Left lung (tissue), 10 donors: ENCODE results near the gene MINDY1. TPM values are rescaled to one million over a fixed set of nuclear protein-coding genes. Genes with fewer than 3 reads are reported as not detected.

Experiments used
- ATAC-seq: fragments of 200-7000 bp; cut with Tn5 transposase; one replicate; pipeline ENCODE4 v1.9.1; 2020; ENCODE audit warnings: moderate library complexity
- DNase-seq, 4 donors: peaks; one replicate each; pipeline ENCODE4 v3.0.0-alpha.2; 2013 to 2020
- H3K27ac ChIP-seq, 2 donors: fragments of 200-600 bp; sonication (generic) in 1 of 2; one replicate each; pipeline versions ENCODE4 v1.5.0 to v1.8.0; 2020 to 2021
- H3K27me3 ChIP-seq, 2 donors: fragments of 200-600 bp; sonication (generic) in 1 of 2; one replicate each; pipeline versions ENCODE4 v1.5.0 to v1.8.0; 2020 to 2021
- H3K36me3 ChIP-seq, 2 donors: fragments of 200-600 bp; sonication (generic) in 1 of 2; one replicate each; pipeline versions ENCODE4 v1.5.0 to v1.8.0; 2020 to 2021
- H3K4me1 ChIP-seq, 2 donors: fragments of 200-600 bp; one replicate each; pipeline ENCODE4 v1.8.0; 2021
- H3K4me3 ChIP-seq, 2 donors: fragments of 200-600 bp; sonication (generic) in 1 of 2; one replicate each; pipeline versions ENCODE4 v1.5.0 to v1.8.0; 2020 to 2021; ENCODE audit warnings: mild to moderate bottlenecking in 1 of 2
- H3K9me3 ChIP-seq, 2 donors: fragments of 200-600 bp; sonication (generic) in 1 of 2; one replicate each; pipeline versions ENCODE4 v1.5.0 to v1.8.0; 2020 to 2021
- CTCF ChIP-seq, 2 donors: fragments of 200-600 bp; sonication (generic) in 1 of 2; IDR thresholded peaks; one replicate each; pipeline versions ENCODE4 v1.5.0 to v1.8.0; 2021; ENCODE audit warnings: antibody characterized with exemption in 2 of 2
- intact Hi-C, 2 donors: fragments of 100-400 bp; cut with DNase I; formaldehyde crosslinking; loops; one replicate each; pipeline versions ENCODE4 v1.11.2 to v1.14.2; 2022
- polyA plus RNA-seq, 6 donors: library from polyadenylated mRNA; unstranded; fragments of 120-200 nt; gene quantifications; one replicate each; pipeline ENCODE4 v1.2.1, GENCODE V29; 2013; ENCODE audit not compliant: insufficient read length in 6 of 6
- total RNA-seq, 2 donors: library from RNA; stranded (reverse); fragmentation: NEBNext Ultra II Directional; extraction: Animal tissue kit (Norgen Biotek cat#: 25700); gene quantifications; one replicate each; pipeline ENCODE4 v1.2.1, GENCODE V29; 2021
- donor health status: DM: no; HTN: yes; CAD: no.
- donor health status: DM: no; HTN: no; CAD: no.

The MINDY1 gene
- total and polyA plus RNA-seq, 8 donors, result 26.0 to 53.8 (median 45.2) TPM

- no peaks in the 10 kb centered on the region for H3K9me3 ChIP-seq
- H3K27ac ChIP-seq, result peak overlapping the region; percentile 91 to 92
- intact Hi-C loops, result no loop called here
- DNase-seq, result no peak
- no peak for TF ChIP-seq CTCF (IDR thresholded peaks at IDR 0.05)
- H3K4me3 ChIP-seq, result peak overlapping the region; percentile 78 to 87
- H3K36me3 ChIP-seq, result peaks cover 0 to 23% of the 10 kb centered on the region in 2 donors
- H3K27me3 ChIP-seq, result no peaks in the 10 kb centered on the region
- no peak for ATAC-seq
- H3K4me1 ChIP-seq, result peaks cover 40 to 77% of the 10 kb centered on the region in 2 donors
Observed at GRCh38 chr1:150972417-150972940, 34.2 kb downstream of the MINDY1 start.

GRCh38 chr1:150971583-150972416, 34.9 kb downstream of the MINDY1 start:
- Histone ChIP-seq H3K36me3 (peaks cover 0 to 30% of the 10 kb centered on the region in 2 donors), H3K9me3 (no peaks in the 10 kb centered on the region), H3K4me3 (peak overlapping the region; percentile 78 to 87), H3K27me3 (no peaks in the 10 kb centered on the region), H3K4me1 (peaks cover 33 to 70% of the 10 kb centered on the region in 2 donors), H3K27ac (peak overlapping the region; percentile 91 to 92)
- TF ChIP-seq CTCF (IDR thresholded peaks at IDR 0.05), result no peak
- ATAC-seq (peak; percentile 15), DNase-seq (peak in 1 of 4 donors; percentile 45)
- intact Hi-C loops, result no loop called here

- Histone ChIP-seq H3K9me3 (no peaks in the 10 kb centered on the region), H3K27ac (peak overlapping the region; percentile 91 to 92), H3K27me3 (no peaks in the 10 kb centered on the region), H3K36me3 (peaks cover 0 to 38% of the 10 kb centered on the region in 2 donors), H3K4me1 (peaks cover 29 to 62% of the 10 kb centered on the region in 2 donors), H3K4me3 (peak overlapping the region in 1 of 2 donors; percentile 78)
- intact Hi-C loops, result no loop called here
- peak; percentile 81 to 91 (median 86) for DNase-seq
- no peak for TF ChIP-seq CTCF (IDR thresholded peaks at IDR 0.05)
- peak; percentile 77 for ATAC-seq
Observed at GRCh38 chr1:150970808-150971582, 35.7 kb downstream of the MINDY1 start.

DNA sequence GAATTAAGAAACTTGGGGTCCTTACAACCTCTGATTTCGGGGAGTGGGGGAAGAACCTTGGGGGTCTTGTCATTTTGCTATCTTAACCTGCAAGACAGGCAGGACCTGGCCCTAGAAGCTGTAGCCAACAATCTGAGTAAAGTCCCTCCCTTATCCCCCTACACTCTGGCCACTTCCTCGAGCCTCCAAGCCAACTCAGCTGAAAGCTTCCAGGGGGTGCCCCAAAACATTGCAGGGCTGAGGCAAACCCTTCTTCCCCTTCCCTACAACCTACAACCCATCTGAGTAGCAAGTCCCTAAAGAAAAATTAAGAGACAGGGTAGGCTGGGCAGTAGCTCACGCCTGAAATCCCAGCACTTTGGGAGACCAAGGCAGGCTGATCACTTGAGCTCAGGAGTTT, 37.1 kb downstream of the MINDY1 start:
- no peak for TF ChIP-seq CTCF (IDR thresholded peaks at IDR 0.05)
- ATAC-seq (no peak), DNase-seq (no peak)
- no peaks in the 10 kb centered on the region for H3K27me3 ChIP-seq
- no peaks in the 10 kb centered on the region for H3K9me3 ChIP-seq
- H3K27ac ChIP-seq, result peak overlapping the region in 1 of 2 donors; percentile 19
- intact Hi-C loops, result no loop called here
- peaks cover 0 to 52% of the 10 kb centered on the region in 2 donors for H3K36me3 ChIP-seq
- no peak overlapping the region for H3K4me3 ChIP-seq
- peaks cover 29 to 49% of the 10 kb centered on the region in 2 donors for H3K4me1 ChIP-seq

- Histone ChIP-seq H3K4me3 (no peak overlapping the region), H3K9me3 (no peaks in the 10 kb centered on the region), H3K27me3 (no peaks in the 10 kb centered on the region), H3K4me1 (peaks cover 29 to 46% of the 10 kb centered on the region in 2 donors), H3K36me3 (peaks cover 0 to 63% of the 10 kb centered on the region in 2 donors), H3K27ac (no peak overlapping the region)
- TF ChIP-seq CTCF (IDR thresholded peaks at IDR 0.05), result no peak
- intact Hi-C loops, result no loop called here
- DNase-seq, result no peak
- no peak for ATAC-seq
Observed at GRCh38 chr1:150968491-150968890, 38.2 kb downstream of the MINDY1 start.
